ENCODE data around the gene DCUN1D2.

The DCUN1D2 gene

DNA sequence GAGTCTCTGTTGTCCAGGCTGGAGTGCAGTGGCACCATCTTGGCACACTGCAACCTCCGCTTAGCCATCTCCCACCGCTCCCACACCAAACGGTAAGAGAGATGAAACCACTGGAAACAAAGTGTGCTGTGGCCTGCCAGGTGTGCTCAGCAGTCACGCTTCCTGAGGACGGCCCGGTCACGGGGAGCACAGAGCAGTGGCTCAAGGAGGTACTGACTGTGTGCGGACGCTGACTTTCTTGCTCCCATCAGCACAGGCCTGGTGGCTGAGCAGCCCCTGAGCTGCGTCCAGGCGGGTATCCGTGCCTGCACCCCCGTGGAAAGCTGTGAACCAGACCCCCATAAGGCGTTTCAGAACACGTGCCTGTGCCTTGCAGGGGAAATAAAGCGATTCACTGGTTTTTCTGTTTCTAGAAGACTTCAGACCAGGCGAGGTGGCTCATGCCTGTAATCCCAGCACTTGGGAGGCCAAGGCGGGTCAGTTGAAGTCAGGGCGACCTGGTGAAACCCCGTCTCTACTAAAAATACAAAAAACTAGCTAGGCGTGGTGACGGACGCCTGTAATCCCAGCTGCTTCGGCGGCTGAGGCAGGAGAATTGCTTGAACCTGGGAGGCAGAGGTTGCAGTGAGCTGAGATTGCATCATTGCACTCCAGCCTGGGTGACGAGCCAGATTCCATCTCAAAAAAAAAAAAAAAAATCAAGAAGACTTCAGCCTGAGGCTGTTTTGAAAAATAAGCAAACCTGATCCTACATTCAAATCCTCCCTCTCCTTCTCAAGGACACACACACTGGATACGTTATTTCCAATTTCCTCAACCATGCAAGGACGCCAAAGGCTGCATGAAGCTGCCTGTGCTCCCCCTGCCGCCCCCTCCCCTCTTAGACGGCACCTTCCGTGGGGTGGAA lies 62.7 kb downstream of the DCUN1D2 start:
- Histone ChIP-seq H3K36me3 (ENCODE audit: low read depth) (no peaks in the 10 kb centered on the region), H3K9me3 (ENCODE audit: severe bottlenecking) (no peaks in the 10 kb centered on the region), H3K4me1 (ENCODE audit: insufficient read depth, poor library complexity, severe bottlenecking) (no peaks in the 10 kb centered on the region), H3K4me3 (ENCODE audit: severe bottlenecking) (no peak overlapping the region), H3K27ac (ENCODE audit: poor library complexity, severe bottlenecking) (no peak overlapping the region), H3K27me3 (ENCODE audit: insufficient read depth, poor library complexity, severe bottlenecking) (no peaks in the 10 kb centered on the region)
- DNase-seq (ENCODE audit: low spot score) (no peak), ATAC-seq (ENCODE audit: low read depth) (no peak)
- TF ChIP-seq CTCF (IDR thresholded peaks at IDR 0.05; ENCODE audit: poor library complexity, severe bottlenecking), result no peak

- no peak for ATAC-seq (ENCODE audit: low read depth)
- H3K4me3 ChIP-seq (ENCODE audit: severe bottlenecking), result no peak overlapping the region
- no peaks in the 10 kb centered on the region for H3K9me3 ChIP-seq (ENCODE audit: severe bottlenecking)
- no peaks in the 10 kb centered on the region for H3K4me1 ChIP-seq (ENCODE audit: insufficient read depth, poor library complexity, severe bottlenecking)
- DNase-seq (ENCODE audit: low spot score), result no peak
- no peaks in the 10 kb centered on the region for H3K36me3 ChIP-seq (ENCODE audit: low read depth)
- no peak for TF ChIP-seq CTCF (IDR thresholded peaks at IDR 0.05; ENCODE audit: poor library complexity, severe bottlenecking)
- no peak overlapping the region for H3K27ac ChIP-seq (ENCODE audit: poor library complexity, severe bottlenecking)
- no peaks in the 10 kb centered on the region for H3K27me3 ChIP-seq (ENCODE audit: insufficient read depth, poor library complexity, severe bottlenecking)
These were observed 63.9 kb downstream of the DCUN1D2 start for GRCh38 chr13:113426591-113426986.

DNA sequence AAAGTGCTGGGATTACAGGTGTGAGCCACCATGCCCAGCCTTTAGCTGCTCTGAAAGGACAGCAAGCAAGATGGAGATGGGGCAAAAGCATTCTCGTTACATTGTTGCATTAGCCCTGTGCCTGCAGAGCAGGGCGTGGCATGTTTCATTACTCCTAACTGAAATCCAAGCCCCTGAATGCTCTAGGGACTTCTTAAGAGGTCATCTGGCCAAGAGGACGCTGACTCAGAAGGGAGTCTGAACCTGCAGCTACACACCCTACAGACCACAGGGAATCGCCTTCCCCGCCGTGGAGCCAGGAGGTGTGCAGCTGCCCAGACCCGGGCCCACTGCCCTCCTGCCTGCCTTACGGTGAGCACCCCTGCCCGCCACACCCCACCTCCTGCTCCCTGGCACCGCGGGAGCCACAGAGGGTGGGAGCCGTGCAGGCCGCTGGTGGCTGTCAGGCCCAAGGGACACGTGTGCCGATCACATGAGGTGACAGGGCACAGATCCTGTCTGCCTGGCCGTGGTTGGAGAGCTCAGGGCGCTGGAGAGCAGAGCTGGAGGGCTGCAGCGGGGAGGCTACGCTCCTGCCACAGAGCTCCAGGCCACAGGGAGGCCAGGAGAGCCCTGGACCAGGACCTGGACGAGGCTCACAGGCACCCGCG lies 64.4 kb downstream of the DCUN1D2 start:
- Histone ChIP-seq H3K9me3 (ENCODE audit: severe bottlenecking) (no peaks in the 10 kb centered on the region), H3K27me3 (ENCODE audit: insufficient read depth, poor library complexity, severe bottlenecking) (no peaks in the 10 kb centered on the region), H3K4me1 (ENCODE audit: insufficient read depth, poor library complexity, severe bottlenecking) (no peaks in the 10 kb centered on the region), H3K4me3 (ENCODE audit: severe bottlenecking) (no peak overlapping the region), H3K27ac (ENCODE audit: poor library complexity, severe bottlenecking) (no peak overlapping the region), H3K36me3 (ENCODE audit: low read depth) (no peaks in the 10 kb centered on the region)
- DNase-seq (ENCODE audit: low spot score) (no peak), ATAC-seq (ENCODE audit: low read depth) (peak; percentile 30; the same call in 1 of the 3 replicates)
- no peak for TF ChIP-seq CTCF (IDR thresholded peaks at IDR 0.05; ENCODE audit: poor library complexity, severe bottlenecking)

DNA sequence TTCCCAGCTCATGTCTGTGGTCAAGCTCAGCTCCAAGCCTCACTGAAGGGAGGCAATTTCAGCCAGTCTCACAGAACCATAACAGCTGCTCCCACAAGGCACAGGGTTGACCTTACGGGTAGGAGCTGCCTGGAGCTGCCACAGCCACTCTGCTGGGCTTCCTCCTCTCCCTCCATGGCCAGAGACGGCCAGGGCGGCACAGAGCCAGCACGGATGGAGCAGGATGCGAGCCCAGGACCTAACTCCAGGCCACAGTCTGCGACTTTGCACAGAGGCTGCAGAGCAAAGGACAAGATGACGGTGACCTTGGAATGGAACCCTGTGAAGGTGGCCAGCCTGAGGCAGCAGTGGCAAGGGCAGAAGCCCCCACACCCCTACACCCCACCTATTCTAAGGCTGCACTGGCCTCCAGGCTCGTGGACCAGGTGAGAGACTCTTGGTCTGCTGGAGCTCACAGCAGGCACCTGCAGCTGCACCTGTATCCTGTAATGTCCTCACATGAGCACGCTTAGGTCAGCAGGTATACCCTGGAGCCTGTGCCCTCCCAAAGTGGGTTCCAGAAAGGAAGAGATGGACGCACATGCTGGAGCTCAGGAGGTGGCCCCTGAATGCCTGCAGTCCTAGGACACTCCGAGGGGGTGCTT lies 66.9 kb downstream of the DCUN1D2 start:
- no peak for ATAC-seq (ENCODE audit: low read depth)

More for the DNA sequence above, 66.9 kb downstream of the DCUN1D2 start:
- no peaks in the 10 kb centered on the region for H3K36me3 ChIP-seq (ENCODE audit: low read depth)
- no peaks in the 10 kb centered on the region for H3K9me3 ChIP-seq (ENCODE audit: severe bottlenecking)
- no peak for TF ChIP-seq CTCF (IDR thresholded peaks at IDR 0.05; ENCODE audit: poor library complexity, severe bottlenecking)
- DNase-seq (ENCODE audit: low spot score), result no peak
- no peak overlapping the region for H3K4me3 ChIP-seq (ENCODE audit: severe bottlenecking)
- H3K27ac ChIP-seq (ENCODE audit: poor library complexity, severe bottlenecking), result no peak overlapping the region
- no peaks in the 10 kb centered on the region for H3K27me3 ChIP-seq (ENCODE audit: insufficient read depth, poor library complexity, severe bottlenecking)
- H3K4me1 ChIP-seq (ENCODE audit: insufficient read depth, poor library complexity, severe bottlenecking), result no peaks in the 10 kb centered on the region
